GM12878 (cell line): Measurements from ENCODE around the gene CARD19. TPM values are rescaled to one million over a fixed set of nuclear protein-coding genes. Genes with fewer than 3 reads are reported as not detected.

Experiments used
- ATAC-seq: fragments of 200-7000 bp; cut with Tn5 transposase; 3 replicates; pipeline ENCODE4 v1.9.1; 2020; ENCODE audit warnings: mild to moderate bottlenecking, moderate library complexity
- BruUV-seq: library from RNA; stranded (reverse); fragments of 400-500 nt; replicated peaks from 2 replicates; lab custom pipeline; 2021; lab: Mats Ljungman, UMichigan
- CTCF ChIA-PET: fragments of 300-600 bp; sonication (Branson Sonifier 250); formaldehyde crosslinking; extraction: SDS; loops from one replicate; lab custom pipeline; 2021; ENCODE audit warnings: inconsistent platforms; lab: Yijun Ruan, JAX
- POLR2A ChIA-PET: fragments of 350-600 bp; formaldehyde crosslinking; extraction: SDS; loops from one replicate; lab custom pipeline; 2021; ENCODE audit warnings: inconsistent platforms; lab: Charles Lee
- RAD21 ChIA-PET: fragments of 300-600 bp; sonication (Branson Sonifier 250); formaldehyde crosslinking; loops from one replicate; lab custom pipeline; 2023; ENCODE audit warnings: antibody characterized with exemption; ENCODE audit not compliant: unreplicated experiment; lab: Charles Lee
- SMC1A ChIA-PET: fragments of 300-600 bp; sonication (Branson Sonifier 250); formaldehyde crosslinking; loops from one replicate; lab custom pipeline; 2023; ENCODE audit not compliant: unreplicated experiment, uncharacterized antibody; lab: Charles Lee
- DNase-seq: peaks from one replicate; pipeline ENCODE4 v3.0.0-alpha.2; 2011; ENCODE audit warnings: low read depth, low spot score
- FAIRE-seq: peaks from 3 replicates; lab custom pipeline; 2011; peaks lifted over from hg19 to GRCh38; lab: Jason Lieb, UNC
- H2AFZ ChIP-seq: 2 replicates; pipeline ENCODE4 v1.6.0; 2011; ENCODE audit warnings: low read depth, low read length, control low read depth; ENCODE audit not compliant: control insufficient read depth
- H3K27ac ChIP-seq: 2 replicates; pipeline ENCODE4 v1.5.1; 2011; ENCODE audit warnings: control low read depth; ENCODE audit not compliant: control insufficient read depth, insufficient read depth
- H3K27me3 ChIP-seq, 2 experiments: replicated peaks in 1 of 2; 2 replicates each; pipeline versions ENCODE4 v1.6.0 to v1.6.1; 2011; ENCODE audit warnings: low read length in 1 of 2; ENCODE audit not compliant: control insufficient read depth in 2 of 2, insufficient read depth in 2 of 2
- H3K36me3 ChIP-seq, 2 experiments: 2 replicates each; pipeline ENCODE4 v1.5.1; 2011; ENCODE audit warnings: low read length in 1 of 2; ENCODE audit not compliant: control insufficient read depth in 2 of 2, insufficient read depth in 2 of 2
- H3K4me1 ChIP-seq: 2 replicates; pipeline ENCODE4 v1.6.1; 2011; ENCODE audit warnings: mild to moderate bottlenecking, low read length, moderate library complexity, mixed read lengths; ENCODE audit not compliant: control insufficient read depth, insufficient read depth
- H3K4me2 ChIP-seq: 2 replicates; pipeline ENCODE4 v1.6.0; 2011; ENCODE audit warnings: control low read depth; ENCODE audit not compliant: control insufficient read depth, insufficient read depth
- H3K4me3 ChIP-seq: fragments of 200-600 bp; sonication (generic); 2 replicates; pipeline ENCODE4 v1.5.1; 2016
- H3K79me2 ChIP-seq: 2 replicates; pipeline ENCODE4 v1.6.0; 2011; ENCODE audit warnings: low read length; ENCODE audit not compliant: control insufficient read depth, insufficient read depth
- H3K9ac ChIP-seq: 2 replicates; pipeline ENCODE4 v1.8.0; 2011; ENCODE audit warnings: low read length, control low read depth, mixed read lengths; ENCODE audit not compliant: control insufficient read depth, insufficient read depth
- H3K9me3 ChIP-seq: replicated peaks from 3 replicates; pipeline ENCODE4 v1.5.1; 2011; ENCODE audit warnings: mild to moderate bottlenecking, low read length; ENCODE audit not compliant: control insufficient read depth, insufficient read depth
- H4K20me1 ChIP-seq: 2 replicates; pipeline ENCODE4 v1.6.0; 2011; ENCODE audit not compliant: control insufficient read depth, insufficient read depth
- CEBPB ChIP-seq, 2 experiments: fragments of 150-350 bp in 1 of 2; IDR thresholded peaks; 2 replicates each; pipeline ENCODE4 v1.6.1; 2012 to 2014; ENCODE audit warnings: low read depth in 2 of 2, low read length in 2 of 2, borderline replicate concordance in 1 of 2, inconsistent platforms in 1 of 2
- ETV6 ChIP-seq, 2 experiments: fragments of 450-650 bp in 1 of 2; IDR thresholded peaks in 1 of 2; conservative IDR thresholded peaks in 1 of 2; 2 replicates each; pipeline ENCODE4 v1.6.1; 2014; ENCODE audit warnings: antibody characterized with exemption in 1 of 2, borderline replicate concordance in 1 of 2, low read depth in 1 of 2, mild to moderate bottlenecking in 1 of 2, moderate library complexity in 1 of 2
- IRF3 ChIP-seq: fragments of 450-650 bp; IDR thresholded peaks from 2 replicates; pipeline ENCODE4 v1.6.1; 2014; ENCODE audit warnings: mild to moderate bottlenecking
- NKRF ChIP-seq: fragments of 450-650 bp; conservative IDR thresholded peaks from 2 replicates; pipeline ENCODE4 v1.6.1; 2017; ENCODE audit warnings: mild to moderate bottlenecking, moderate library complexity
- NR2C2 ChIP-seq: IDR thresholded peaks from 2 replicates; pipeline ENCODE4 v1.6.1; 2011; ENCODE audit warnings: borderline replicate concordance, low read depth; ENCODE audit not compliant: control insufficient read depth, insufficient read length
- STAT1 ChIP-seq: fragments of 450-650 bp; conservative IDR thresholded peaks from 2 replicates; pipeline ENCODE4 v1.6.1; 2014; ENCODE audit warnings: antibody characterized with exemption, mild to moderate bottlenecking
- WGBS: methylation state at CpG from one replicate; pipeline ENCODE4 v1.1.6; 2016; ENCODE audit warnings: low lambda C conversion rate; ENCODE audit not compliant: insufficient replicate concordance, insufficient coverage; ENCODE audit errors: missing lambda C conversion rate; 5-methylcytosine and 5-hydroxymethylcytosine counted together
- in situ Hi-C: fragments of 300-500 bp; cut with MboI; formaldehyde crosslinking; loops from 9 replicates; pipeline ENCODE4 v1.14.3; 2018; ENCODE audit warnings: mixed read lengths
- intact Hi-C: fragments of 100-400 bp; cut with micrococcal nuclease; formaldehyde crosslinking; loops from one replicate; pipeline ENCODE4 v1.14.2; 2022; ENCODE audit not compliant: unreplicated experiment
- polyA plus RNA-seq, 11 experiments: library from polyadenylated mRNA; depleted of rRNA in 4 of 11; unstranded in 6 of 11; stranded (reverse) in 5 of 11; fragments of >200 nt; fragmentation: Nextera tagmentation in 4 of 11; fragmentation: Illumina TruSeq in 1 of 11; extraction: Ambion mirVana in 4 of 11; extraction: Trizol in 1 of 11; gene quantifications; 1 replicate in 1 of 11; 2 replicates in 10 of 11; pipeline versions ENCODE4 v1.2.1 to v1.2.3, GENCODE V29; 2011 to 2016; ENCODE audit warnings: inconsistent platforms in 2 of 11, missing spikeins in 2 of 11, low read depth in 1 of 11
- total RNA-seq, 4 experiments: library from RNA; depleted of rRNA in 3 of 4; stranded (reverse); fragments of >200 nt in 3 of 4; fragmentation: Illumina TruSeq in 1 of 4; extraction: Trizol in 1 of 4; gene quantifications; 2 replicates each; pipeline versions ENCODE4 v1.2.1 to v1.2.3, GENCODE V29; 2013 to 2021

CARD19 gene
- total and polyA plus RNA-seq, 10 of the 15 experiments (the other 5 are each of a cell fraction or from before 2014, with no cell fraction given), result 0.61 to 41.6 (median 19.9) TPM

- 70% methylated on average over 9 of the region's 11 CpGs for WGBS
- no peaks in the 10 kb centered on the region for H4K20me1 ChIP-seq
- ChIA-PET SMC1A (interaction anchor here (1.1 to 2.5 kb wide), 2 partner anchors 21 to 273 kb away, joined by 3 to 6 read pairs; no protein-coding TSS in a partner anchor), RAD21 (interaction anchor here (5.4 kb wide), 1 partner anchor 21 kb away, joined by 21 read pairs; no protein-coding TSS in a partner anchor), CTCF (interaction anchor here (0.9 to 2.3 kb wide), 3 partner anchors 21 to 124 kb away, joined by 3 to 16 read pairs (median 5); no protein-coding TSS in a partner anchor), POLR2A (interaction anchor here (1.1 kb wide), 1 partner anchor 9 kb away, joined by 3 read pairs; no protein-coding TSS in a partner anchor)
- no peak overlapping the region for H3K9ac ChIP-seq
- no peak overlapping the region for H3K4me3 ChIP-seq
- no peak for FAIRE-seq
- intact Hi-C loops (no loop called here), in situ Hi-C loops (no loop called here)
- no TSS peak for BruUV-seq
- no peak for DNase-seq
- H3K27ac ChIP-seq, result no peak overlapping the region
- no peaks in the 10 kb centered on the region for H3K27me3 ChIP-seq
- peaks cover 27% of the 10 kb centered on the region for H3K4me1 ChIP-seq
- no peak overlapping the region for H2AFZ ChIP-seq
- peaks cover 12% of the 10 kb centered on the region for H3K79me2 ChIP-seq
- TF ChIP-seq STAT1, result no peak
- TF ChIP-seq CEBPB (IDR thresholded peaks at IDR 0.05; ENCODE audit: borderline replicate concordance in 1 of 2, low read depth in 2 of 2, low read length in 2 of 2), result no peak
- TF ChIP-seq ETV6 (conservative IDR thresholded peaks at IDR 0.05 in 1 of 2, IDR thresholded peaks at IDR 0.05 in 1 of 2; ENCODE audit: borderline replicate concordance in 1 of 2, low read depth in 1 of 2), result no peak
- no peak for TF ChIP-seq NKRF
- no peak for TF ChIP-seq IRF3
- TF ChIP-seq NR2C2, result no peak
- no peaks in the 10 kb centered on the region for H3K36me3 ChIP-seq
- H3K9me3 ChIP-seq, result no peaks in the 10 kb centered on the region
- H3K4me2 ChIP-seq, result no peak overlapping the region
- no peak for ATAC-seq
Measured at GRCh38 chr9:93129691-93130500, 33.9 kb downstream of the CARD19 start.
